ENCODE data around the gene LRP1. TPM values are rescaled to one million over a fixed set of nuclear protein-coding genes. Genes with fewer than 3 reads are reported as not detected.

LRP1 gene
- total RNA-seq, 1 donor from 2014 or later = 277 TPM

DNA sequence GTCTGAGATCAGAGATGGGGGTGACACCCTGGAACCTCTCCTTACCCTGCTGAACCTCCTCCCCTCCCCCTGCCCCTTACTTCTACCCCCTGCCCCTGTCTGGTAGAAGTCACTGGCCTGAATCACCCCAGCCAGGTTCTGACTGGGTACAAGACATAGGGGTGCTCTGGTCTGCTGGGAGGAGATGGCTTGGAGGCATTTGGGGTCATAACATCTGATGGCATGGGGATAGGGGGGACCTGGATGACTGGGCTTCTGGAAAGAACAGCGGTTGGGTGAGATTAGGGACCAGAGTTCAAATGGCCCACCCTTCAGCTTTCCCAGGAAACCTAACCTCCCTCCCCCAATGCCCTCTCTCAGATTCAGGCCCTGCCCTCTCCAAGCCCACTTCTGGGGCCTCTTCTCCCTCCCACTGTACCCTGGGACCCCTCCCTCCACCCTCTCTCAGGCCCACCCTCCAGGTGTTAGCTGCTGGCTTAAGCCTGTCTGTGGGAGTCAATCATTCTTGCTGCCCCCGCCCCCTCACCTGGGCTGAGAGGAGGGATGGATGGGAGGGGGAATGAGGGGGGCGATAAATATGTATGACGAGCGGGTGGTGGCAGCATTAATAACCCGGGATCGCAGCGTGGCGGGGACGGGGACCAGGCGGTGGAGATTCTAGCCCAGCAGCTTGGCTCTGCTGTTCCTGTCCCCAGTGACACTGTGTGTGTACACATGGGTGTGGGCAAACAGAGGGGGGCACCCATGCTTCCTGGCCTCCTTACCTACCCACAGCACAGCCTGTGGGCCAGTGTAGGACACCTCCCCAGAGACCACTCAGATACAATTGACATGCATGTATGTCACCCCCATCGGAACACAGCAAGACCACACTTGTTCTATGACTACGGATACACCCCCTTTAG is 94.3 kb downstream of the LRP1 start:
- DNase-seq (ENCODE audit: low spot score) = no peak

DNA sequence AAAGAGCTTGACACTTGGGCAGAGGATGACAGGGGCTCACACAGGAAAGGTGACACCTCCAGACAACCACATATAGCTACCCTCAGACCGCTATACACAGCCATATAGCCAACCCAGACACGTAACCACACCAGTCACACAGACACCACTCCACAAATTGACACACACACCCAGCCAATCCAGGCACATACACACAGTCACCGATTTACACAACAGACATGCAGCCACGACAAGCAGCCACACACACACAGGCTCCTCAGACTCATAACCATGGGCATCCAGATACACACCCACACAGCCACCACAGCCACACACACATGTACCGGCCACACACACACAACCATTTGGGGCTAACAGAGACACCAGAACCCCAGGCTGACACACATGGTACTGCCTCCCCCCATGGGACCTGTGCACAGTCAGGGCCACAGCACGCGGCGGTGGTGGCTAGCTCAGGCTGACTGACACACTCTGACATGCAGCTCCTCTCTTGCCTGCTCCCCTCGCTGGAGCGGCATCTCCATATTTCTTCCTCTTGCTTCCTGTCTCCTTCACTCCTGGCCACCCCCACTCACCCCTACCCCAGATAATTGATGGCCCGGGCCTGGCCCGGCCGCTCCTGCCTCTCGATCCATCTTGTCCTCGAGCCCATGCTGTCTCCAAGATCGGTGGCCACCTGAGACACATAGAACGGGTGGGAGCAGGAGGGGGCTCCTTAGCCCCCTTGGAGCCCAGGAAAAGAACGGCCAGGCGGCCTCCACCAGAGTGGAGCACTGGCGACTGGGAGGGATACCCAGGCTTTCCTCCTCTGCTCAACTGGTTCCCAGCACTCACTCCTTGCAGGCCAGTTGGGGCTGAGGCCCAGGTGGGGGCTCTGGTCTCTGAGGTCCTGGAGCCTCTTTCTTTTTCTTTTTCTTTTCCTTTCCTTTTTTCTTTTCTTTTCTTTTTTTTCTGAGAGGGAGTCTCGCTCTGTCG is 95.2 kb downstream of the LRP1 start:
- no peak for DNase-seq (ENCODE audit: low spot score)

DNA sequence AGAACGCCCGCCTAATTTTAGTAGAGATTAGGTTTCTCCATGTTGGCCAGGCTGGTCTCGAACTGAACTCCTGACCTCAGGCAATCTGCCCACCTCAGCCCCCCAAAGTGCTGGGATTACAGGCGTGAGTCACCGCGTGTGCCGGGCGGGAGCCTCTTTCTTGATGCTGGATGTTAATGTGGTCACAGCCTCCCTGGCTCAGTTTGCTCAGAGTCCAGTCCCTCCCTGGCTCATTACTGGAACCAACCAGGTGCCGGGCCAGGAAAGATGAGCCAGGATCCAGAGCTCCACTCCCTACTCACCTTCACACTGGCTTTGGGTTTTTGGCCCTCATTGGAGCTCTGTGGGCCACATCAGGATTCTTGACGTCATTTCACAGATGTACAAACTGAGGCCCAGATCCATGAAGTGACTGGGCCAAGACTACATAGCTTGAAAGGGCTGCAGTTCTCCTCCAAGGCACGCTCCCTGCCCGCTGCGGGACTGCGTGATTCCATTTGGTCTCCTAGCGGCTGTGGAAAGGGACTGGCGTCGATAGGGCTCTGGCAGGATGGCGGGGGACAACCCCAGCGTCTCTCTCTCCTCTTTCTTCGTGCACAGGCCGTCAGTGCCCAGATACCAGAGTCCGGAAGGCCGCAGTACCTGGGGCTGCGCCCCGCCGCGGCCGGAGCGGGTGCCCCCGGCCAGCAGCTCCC is 96.1 kb downstream of the LRP1 start:
- no peak for DNase-seq (ENCODE audit: low spot score)

DNA sequence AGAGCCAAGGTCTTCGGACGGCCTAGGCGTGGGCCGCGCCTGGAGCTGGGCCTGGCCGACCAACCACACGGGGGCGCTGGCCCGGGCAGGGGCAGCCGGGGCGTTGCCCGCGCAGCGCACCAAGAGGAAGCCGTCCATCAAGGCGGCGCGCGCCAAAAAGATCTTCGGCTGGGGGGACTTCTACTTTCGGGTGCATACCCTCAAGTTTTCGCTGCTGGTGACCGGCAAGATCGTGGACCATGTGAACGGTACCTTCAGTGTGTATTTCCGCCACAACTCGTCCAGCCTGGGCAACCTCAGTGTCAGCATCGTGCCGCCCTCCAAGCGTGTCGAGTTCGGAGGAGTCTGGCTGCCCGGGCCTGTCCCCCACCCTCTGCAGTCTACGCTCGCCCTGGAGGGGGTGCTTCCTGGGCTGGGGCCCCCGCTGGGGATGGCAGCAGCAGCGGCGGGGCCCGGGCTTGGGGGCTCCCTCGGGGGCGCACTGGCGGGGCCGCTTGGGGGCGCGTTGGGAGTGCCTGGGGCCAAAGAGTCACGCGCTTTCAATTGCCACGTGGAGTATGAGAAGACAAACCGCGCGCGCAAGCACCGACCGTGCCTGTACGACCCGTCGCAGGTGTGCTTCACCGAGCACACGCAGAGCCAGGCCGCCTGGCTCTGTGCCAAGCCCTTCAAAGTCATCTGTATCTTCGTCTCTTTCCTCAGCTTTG is 96.8 kb downstream of the LRP1 start:
- DNase-seq (ENCODE audit: low spot score) = no peak

DNA sequence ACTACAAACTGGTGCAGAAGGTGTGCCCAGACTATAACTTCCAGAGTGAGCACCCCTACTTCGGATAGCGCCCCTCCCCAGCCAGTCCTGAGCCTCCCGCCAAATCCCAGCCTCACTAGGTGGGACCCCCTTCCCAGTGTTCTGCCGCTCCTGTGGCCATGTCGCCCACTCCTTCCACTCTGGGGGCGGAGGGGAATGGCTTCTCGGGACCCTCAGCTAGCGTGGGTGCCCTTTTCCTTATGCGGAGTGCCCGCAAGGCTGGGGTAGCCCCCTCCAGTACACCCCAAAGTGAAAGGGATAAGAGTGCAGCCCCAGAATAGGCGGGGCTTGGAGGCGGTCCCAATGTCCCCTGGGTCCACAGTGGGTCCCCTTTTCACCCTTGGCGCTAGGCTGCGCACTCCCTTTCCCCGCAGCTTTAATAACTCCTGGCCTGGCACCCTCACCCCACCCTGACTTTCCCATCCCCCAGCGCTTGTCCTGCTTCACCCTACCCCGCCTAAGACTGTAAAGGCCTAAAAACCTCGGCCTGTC is 97.5 kb downstream of the LRP1 start:
- no peak for DNase-seq (ENCODE audit: low spot score)

DNA sequence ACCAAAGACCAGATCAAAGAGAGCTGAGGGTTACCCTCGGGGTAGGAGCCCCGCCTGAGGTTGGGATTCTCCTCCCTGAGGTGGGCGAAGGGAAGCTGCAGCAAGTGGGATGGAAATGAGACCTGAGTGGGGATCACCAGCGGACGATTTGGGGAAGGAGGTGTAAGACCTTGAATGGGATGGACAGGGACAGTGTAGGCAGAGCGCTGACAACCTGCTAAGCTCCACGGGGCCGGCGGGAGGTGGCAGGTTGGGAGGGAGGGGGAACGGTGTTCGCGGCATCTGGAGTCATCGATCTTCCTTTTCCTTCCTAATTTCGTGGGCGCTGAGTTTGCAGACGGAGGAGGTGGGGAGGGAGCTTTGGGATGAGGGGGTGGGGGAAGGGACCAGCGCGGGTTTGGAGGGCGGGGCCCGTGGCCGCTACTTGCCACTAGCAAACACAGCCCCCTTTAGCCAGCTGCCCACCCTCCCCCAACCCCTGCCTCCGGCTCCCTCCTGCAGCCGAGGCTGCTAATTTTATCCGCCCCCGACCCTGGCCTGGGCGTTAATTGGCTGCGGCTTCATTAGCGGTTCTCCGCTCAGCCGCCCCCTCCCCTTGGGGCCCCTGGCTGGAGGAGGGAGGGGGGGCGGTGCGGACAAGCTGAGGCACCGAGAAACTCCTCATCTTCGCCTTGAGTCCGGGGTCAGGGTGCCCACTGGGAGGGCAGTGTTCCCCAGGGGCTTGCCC is 98.5 kb downstream of the LRP1 start:
- DNase-seq (ENCODE audit: low spot score) = no peak

DNA sequence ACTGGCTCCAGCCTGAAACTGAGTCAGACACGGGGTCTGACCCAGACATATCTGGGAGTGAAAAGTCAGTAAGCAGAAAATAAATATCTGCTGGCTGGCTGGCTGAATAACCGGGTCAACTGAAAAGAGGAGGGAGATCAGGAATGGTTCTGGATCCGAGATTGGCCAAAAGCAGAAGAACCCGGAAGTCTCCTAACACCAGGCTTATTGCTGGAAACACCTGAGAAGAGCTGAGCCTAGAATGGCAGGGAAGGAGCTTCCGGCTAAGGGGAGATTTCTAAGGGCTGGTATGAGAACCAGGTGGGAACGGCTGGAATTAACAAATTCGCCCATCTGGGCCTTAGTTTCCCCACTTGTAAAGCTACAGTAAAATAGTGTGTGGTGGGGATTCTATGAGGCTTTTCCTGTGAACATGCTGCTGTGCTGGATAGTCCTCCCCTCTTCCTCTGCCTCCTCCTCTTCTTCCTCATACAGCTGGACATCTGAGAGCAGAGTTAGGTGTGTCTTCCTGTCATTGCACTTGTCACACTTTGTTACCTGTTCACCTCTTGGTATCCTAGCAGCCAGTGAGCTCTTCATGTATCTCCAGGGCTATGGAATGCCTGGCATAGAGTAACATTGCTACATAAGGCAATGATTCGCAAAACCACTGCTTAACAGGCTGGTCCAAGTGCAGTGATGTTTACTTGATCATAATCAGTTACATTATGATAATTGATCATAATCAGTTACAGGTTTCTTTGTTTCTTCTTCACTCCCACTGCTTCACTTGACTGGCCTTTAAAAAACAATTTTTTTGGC is 99.2 kb downstream of the LRP1 start:
- DNase-seq (ENCODE audit: low spot score) = no peak

DNA sequence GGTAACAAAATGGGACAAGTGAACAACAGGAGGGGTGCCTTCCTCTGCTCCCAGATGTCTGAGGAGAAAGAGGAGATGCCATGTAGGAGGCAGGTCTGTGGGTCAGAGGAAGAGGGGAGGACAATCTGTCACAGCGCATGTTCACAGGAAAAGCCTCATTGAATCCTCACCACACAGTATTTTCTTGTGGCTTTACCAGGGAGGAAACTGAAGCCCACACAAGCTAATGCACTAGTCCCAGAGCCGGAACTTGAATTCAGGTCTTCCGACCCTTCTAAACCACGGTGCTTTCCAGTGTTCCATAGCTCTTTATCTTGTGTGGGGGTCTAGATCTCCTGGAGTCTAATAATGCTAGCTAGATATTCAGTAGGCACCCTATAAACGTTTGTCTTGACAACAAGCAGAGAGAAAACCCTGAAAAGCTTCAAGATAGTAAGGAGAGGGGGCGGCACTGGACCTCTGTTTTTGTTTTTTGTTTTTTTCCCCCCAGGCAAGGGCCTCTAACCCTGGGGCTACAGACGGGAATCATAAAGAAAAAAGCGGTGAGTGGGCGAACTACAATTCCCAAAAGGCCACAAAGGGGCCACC is 100.9 kb downstream of the LRP1 start:
- no peak for DNase-seq (ENCODE audit: low spot score)

DNA sequence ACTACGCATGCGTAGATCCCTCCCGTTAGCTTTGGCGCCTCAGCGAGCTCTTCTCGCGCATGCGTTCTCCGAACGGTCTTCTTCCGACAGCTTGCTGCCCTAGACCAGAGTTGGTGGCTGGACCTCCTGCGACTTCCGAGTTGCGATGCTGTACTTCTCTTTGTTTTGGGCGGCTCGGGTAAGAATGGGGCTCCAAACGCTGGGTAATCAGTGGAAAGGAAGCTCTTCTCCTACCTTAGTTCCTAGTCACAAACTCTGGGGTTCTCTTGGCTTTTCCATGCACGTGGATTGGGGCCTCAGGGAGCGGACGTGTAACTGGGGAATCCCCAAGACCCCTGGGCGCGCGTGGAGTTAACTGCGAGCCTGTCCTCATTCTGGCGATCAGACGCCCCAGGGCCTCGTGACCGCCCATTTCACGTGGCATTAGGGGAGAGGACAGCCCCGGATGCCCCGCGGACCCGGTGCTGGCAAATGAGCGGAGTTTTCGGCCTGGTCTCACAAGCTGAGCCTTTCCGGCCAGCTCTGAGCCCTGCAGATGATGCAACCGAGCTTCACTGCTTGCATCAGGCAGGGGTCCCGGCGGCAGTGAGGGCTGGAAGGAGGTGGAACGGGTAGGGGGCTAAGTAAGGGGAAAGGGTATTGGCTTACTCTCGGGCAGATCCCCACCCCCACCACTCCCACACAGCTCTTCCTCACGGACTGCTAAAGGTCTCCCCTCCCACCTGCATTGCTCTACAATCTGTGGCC is 101.5 kb downstream of the LRP1 start, which contains the start of gene SHMT2:
SHMT2 (plus strand) TSS at position 78 of the 747 bp plus-strand sequence; CDS start at position 146, 68 bp downstream.
- peak; percentile 98 for DNase-seq (ENCODE audit: low spot score)

DNA sequence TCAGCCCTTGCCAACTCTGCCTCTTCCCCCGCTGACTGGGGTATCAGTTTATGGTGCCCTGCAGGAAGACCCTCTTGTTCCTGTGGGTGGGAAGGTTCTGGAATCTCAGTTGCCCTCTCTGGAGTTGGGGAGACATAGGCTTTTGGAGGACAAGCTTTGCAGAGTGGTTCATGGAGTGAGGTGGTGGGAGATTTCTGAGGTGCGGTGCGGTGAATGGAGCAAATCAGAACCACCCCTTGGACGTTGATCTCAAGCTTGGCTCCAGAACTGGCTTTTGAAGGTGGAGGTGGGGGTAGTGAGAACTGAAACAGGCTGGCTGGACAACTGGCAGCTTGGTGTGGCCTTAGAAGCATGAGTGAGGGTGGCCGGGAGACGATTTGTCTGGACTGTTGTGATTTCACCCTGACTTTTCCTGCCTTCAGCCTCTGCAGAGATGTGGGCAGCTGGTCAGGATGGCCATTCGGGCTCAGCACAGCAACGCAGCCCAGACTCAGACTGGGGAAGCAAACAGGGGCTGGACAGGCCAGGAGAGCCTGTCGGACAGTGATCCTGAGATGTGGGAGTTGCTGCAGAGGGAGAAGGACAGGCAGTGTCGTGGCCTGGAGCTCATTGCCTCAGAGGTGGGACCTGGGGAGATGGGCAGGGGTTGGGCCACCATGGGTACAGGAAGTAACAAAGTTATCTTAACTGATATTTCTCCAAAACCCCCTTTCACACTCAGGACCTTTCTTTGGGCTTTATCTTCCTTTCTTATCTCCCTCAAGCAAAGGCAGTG is 102.3 kb downstream of the LRP1 start:
- no peak for DNase-seq (ENCODE audit: low spot score)

DNA sequence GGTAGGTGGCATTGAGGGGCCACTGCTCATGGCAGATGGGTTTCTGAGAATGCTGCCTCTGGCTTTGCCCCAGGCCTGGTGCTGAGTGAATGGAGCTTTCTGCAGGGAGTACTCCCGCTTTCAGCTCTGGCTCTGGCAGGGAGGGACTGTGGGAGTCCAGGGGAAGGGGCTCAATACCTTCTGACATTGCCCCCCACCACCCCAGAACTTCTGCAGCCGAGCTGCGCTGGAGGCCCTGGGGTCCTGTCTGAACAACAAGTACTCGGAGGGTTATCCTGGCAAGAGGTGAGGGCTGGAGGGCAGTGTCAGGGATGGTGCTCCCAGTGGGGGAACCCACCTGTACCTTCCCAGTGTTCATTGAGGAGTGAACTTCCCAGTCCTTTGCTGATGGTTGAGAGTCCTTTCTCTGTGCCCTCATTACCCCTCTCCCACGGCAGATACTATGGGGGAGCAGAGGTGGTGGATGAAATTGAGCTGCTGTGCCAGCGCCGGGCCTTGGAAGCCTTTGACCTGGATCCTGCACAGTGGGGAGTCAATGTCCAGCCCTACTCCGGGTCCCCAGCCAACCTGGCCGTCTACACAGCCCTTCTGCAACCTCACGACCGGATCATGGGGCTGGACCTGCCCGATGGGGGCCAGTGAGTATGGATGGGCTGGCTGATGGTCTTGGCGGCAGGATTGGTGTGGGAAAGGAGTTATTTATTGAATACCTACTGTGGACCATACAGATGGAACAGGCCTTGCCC is 103.2 kb downstream of the LRP1 start:
- no peak for DNase-seq (ENCODE audit: low spot score)

DNA sequence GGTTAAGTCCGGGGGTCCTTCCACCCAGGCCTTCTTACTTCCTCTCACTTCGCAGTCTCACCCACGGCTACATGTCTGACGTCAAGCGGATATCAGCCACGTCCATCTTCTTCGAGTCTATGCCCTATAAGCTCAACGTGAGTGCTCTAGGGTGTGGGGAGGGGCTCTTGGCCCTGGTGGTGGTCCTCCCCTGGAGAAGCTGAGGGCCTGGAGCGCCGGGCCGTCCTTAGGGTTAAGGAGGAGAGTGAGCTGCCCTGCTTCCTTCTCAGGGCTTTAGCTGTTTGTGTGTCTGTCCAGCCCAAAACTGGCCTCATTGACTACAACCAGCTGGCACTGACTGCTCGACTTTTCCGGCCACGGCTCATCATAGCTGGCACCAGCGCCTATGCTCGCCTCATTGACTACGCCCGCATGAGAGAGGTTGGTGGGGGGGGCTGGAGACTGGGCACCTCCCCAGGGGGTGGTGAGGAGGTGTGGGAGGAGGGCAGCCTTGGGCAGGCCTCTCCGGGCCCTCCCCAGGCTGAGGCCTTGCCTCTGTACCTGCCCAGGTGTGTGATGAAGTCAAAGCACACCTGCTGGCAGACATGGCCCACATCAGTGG is 104.0 kb downstream of the LRP1 start:
- no peak for DNase-seq (ENCODE audit: low spot score)

DNA sequence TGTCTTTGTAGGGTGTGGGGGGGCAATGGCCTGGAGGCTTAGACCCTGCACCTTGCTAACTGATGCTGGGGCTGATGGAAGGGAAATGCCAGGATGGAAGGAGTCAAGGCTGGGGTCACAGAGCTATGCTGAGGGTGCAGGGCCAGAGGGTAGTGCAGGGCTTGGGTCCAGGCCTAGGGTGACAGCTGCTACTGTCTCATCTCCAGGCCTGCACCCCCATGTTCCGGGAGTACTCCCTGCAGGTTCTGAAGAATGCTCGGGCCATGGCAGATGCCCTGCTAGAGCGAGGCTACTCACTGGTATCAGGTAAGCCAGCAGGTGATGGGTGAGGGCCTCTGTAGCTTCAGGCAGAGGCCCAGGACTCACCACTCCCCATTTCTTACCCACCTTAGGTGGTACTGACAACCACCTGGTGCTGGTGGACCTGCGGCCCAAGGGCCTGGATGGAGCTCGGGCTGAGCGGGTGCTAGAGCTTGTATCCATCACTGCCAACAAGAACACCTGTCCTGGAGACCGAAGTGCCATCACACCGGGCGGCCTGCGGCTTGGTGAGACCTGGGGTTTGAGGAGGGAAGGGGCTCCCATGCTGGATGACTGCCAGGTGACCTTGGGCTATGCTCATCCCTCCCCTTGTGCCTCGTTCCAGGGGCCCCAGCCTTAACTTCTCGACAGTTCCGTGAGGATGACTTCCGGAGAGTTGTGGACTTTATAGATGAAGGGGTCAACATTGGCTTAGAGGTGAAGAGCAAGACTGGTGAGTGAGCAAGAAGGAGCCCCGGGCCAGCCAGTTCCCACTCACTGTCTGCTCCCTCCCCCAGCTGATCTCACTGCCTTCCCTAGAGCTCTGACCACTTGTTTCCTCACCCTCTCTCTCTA is 105.3 kb downstream of the LRP1 start:
- DNase-seq (ENCODE audit: low spot score) = peak; percentile 61

DNA sequence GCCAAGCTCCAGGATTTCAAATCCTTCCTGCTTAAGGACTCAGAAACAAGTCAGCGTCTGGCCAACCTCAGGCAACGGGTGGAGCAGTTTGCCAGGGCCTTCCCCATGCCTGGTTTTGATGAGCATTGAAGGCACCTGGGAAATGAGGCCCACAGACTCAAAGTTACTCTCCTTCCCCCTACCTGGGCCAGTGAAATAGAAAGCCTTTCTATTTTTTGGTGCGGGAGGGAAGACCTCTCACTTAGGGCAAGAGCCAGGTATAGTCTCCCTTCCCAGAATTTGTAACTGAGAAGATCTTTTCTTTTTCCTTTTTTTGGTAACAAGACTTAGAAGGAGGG is 105.9 kb downstream of the LRP1 start:
- no peak for DNase-seq (ENCODE audit: low spot score)

DNA sequence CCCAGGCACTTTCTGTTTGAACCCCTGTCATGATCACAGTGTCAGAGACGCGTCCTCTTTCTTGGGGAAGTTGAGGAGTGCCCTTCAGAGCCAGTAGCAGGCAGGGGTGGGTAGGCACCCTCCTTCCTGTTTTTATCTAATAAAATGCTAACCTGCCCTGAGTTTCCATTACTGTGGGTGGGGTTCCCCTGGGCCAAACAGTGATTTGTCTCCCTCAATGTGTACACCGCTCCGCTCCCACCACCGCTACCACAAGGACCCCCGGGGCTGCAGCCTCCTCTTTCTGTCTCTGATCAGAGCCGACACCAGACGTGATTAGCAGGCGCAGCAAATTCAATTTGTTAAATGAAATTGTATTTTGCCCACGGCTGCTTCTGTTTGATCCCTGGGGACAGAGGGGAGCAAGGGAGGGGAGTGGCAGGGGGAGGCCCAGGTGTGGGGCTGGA is 106.3 kb downstream of the LRP1 start:
- DNase-seq (ENCODE audit: low spot score) = no peak
